Cardiac fibroblast (primary cell): ENCODE data around the gene TF.
A peak's percentile ranks its signal among the peaks of the same experiment; 100 is the strongest.

Experiments
- DNase-seq, 2 donors: peaks; one replicate each; pipeline versions ENCODE4 v3.0.0 to v3.0.0-alpha.2; 2010; ENCODE audit warnings: low read depth in 2 of 2
- H3K4me3 ChIP-seq, 2 donors: replicated peaks in 1 of 2; 1 replicate in 1 of 2; 2 replicates in 1 of 2; pipeline ENCODE4 v1.5.1; 2011; ENCODE audit warnings: low read depth in 2 of 2, low read length in 2 of 2, mild to moderate bottlenecking in 2 of 2, moderate library complexity in 1 of 2
- CTCF ChIP-seq: IDR thresholded peaks from one replicate; pipeline ENCODE4 v1.5.1; 2011; ENCODE audit warnings: low read depth, mild to moderate bottlenecking, low read length, inconsistent platforms

The TF gene

GRCh38 chr3:133763797-133764683, 17.8 kb downstream of the TF start:
- peak; percentile 2 to 15 for DNase-seq
- no peak overlapping the region for H3K4me3 ChIP-seq
- no peak for TF ChIP-seq CTCF

GRCh38 chr3:133765256-133765655, 19.1 kb downstream of the TF start:
- TF ChIP-seq CTCF = no peak
- no peak for DNase-seq
- no peak overlapping the region for H3K4me3 ChIP-seq

- H3K4me3 ChIP-seq = no peak overlapping the region
- no peak for DNase-seq
- no peak for TF ChIP-seq CTCF
These were observed 21.4 kb downstream of the TF start for GRCh38 chr3:133767607-133768006.

- H3K4me3 ChIP-seq = no peak overlapping the region
- no peak for TF ChIP-seq CTCF
- no peak for DNase-seq
These were observed 23.3 kb downstream of the TF start for GRCh38 chr3:133769536-133769935.

- no peak for DNase-seq
- no peak for TF ChIP-seq CTCF
- H3K4me3 ChIP-seq = no peak overlapping the region
These were observed 27.5 kb downstream of the TF start for GRCh38 chr3:133773732-133774131.

- no peak for TF ChIP-seq CTCF
- DNase-seq = no peak
- no peak overlapping the region for H3K4me3 ChIP-seq
These were observed 29.1 kb downstream of the TF start for GRCh38 chr3:133775309-133775708.

GRCh38 chr3:133775835-133776234, 29.6 kb downstream of the TF start:
- no peak overlapping the region for H3K4me3 ChIP-seq
- TF ChIP-seq CTCF = no peak
- no peak for DNase-seq
